ENCODE measurements around the gene GOLT1A.

DNA sequence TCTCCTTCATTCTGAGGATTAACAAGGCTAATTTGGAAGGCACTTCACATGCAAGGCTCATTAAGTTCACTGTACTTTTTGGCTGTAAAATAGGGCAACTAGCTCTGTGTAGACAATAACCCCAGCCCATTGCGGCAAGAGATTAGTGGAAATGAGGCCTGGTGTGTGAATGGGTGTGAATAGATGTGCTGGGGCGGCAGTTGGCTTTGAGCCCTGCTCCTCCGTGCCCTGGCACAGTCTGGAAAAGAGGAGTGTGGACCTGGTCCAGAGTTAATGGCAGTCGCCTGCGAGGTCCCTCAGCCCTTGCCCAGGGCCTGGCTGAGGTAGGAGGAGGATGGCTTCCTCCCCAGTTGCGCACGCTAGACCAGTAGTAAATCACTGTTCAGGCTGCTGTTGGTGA lies 22.3 kb downstream of the GOLT1A start:
- TF ChIP-seq, protein P1, sequence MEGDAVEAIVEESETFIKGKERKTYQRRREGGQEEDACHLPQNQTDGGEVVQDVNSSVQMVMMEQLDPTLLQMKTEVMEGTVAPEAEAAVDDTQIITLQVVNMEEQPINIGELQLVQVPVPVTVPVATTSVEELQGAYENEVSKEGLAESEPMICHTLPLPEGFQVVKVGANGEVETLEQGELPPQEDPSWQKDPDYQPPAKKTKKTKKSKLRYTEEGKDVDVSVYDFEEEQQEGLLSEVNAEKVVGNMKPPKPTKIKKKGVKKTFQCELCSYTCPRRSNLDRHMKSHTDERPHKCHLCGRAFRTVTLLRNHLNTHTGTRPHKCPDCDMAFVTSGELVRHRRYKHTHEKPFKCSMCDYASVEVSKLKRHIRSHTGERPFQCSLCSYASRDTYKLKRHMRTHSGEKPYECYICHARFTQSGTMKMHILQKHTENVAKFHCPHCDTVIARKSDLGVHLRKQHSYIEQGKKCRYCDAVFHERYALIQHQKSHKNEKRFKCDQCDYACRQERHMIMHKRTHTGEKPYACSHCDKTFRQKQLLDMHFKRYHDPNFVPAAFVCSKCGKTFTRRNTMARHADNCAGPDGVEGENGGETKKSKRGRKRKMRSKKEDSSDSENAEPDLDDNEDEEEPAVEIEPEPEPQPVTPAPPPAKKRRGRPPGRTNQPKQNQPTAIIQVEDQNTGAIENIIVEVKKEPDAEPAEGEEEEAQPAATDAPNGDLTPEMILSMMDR (IDR thresholded peaks at IDR 0.05) = no peak
- no peak for TF ChIP-seq POLR2A (IDR thresholded peaks at IDR 0.05)

Measured in lower leg skin (tissue), 3 donors.